Loucy (cell line): ENCODE results near the gene HPD.

Source experiments
- EZH2phosphoT487 ChIP-seq: fragments of 200-600 bp; IDR thresholded peaks from 2 replicates; pipeline ENCODE4 v1.6.1; 2018; ENCODE audit warnings: antibody characterized with exemption, mild to moderate bottlenecking, moderate library complexity, borderline replicate concordance
- TF ChIP-seq, protein P1 (sequence below): fragments of 200-600 bp; sonication (generic); conservative IDR thresholded peaks from 2 replicates; pipeline ENCODE4 v1.5.1; 2014; ENCODE audit warnings: mild to moderate bottlenecking, antibody characterized with exemption, low read length

DNA sequence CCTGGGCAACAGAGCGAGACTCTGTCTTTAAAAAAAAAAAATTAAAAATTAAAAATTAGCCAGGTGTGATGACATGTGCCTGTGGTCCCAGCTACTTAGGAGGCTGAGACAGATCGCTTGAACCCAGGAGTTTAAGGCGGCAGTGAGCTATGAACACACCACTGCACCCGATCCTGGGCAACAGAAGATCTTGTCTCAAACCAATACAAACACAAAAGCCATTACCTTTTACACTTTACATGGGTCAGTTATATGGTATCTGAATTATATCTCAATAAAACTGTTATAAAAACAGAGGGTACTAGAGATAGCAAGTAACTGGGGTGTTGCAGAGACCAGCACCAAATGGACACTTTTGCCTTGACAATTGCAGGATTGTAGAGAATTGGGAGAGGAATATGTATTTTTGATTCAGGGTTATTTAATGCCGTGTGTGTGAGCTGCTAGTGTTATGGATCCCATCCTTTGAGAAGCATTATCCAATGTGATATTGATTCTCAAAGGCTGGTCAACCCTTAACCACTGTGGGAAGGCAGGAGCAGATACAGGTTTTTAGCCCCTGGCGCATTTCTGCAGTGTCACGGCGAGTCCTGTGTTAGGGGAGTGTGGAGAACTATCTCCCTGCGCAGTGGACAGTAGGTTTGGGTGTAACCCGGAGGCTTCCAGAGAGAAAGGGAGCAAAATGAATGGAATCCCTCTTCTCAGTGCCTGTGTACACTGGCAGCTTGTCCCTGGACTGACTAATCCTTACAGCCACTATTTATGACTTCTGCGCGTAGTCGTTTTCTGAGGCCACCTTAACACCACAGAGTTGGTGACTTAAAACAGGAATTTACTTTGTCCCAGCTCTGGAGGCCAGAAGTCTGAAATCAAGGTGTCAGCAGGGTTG, 34.3 kb upstream of the HPD start:
- no peak for TF ChIP-seq EZH2phosphoT487
- TF ChIP-seq, protein P1, sequence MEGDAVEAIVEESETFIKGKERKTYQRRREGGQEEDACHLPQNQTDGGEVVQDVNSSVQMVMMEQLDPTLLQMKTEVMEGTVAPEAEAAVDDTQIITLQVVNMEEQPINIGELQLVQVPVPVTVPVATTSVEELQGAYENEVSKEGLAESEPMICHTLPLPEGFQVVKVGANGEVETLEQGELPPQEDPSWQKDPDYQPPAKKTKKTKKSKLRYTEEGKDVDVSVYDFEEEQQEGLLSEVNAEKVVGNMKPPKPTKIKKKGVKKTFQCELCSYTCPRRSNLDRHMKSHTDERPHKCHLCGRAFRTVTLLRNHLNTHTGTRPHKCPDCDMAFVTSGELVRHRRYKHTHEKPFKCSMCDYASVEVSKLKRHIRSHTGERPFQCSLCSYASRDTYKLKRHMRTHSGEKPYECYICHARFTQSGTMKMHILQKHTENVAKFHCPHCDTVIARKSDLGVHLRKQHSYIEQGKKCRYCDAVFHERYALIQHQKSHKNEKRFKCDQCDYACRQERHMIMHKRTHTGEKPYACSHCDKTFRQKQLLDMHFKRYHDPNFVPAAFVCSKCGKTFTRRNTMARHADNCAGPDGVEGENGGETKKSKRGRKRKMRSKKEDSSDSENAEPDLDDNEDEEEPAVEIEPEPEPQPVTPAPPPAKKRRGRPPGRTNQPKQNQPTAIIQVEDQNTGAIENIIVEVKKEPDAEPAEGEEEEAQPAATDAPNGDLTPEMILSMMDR, result no peak
